HG02870 (cell line): ENCODE data around the gene ATP6V0D1.
"Not testable (repeated sequence)": the region's sequence is repeated elsewhere in the genome, so short reads cannot be mapped to it uniquely, and the experiment has no call there.

ENCODE experiments used
- ATAC-seq: cut with Tn5 transposase; IDR thresholded peaks from one replicate; pipeline ENCODE4 v1.9.1; 2021; ENCODE audit warnings: mild to moderate bottlenecking, moderate library complexity; ENCODE audit not compliant: unreplicated experiment

Gene ATP6V0D1

GRCh38 chr16:67480833-67481560, at the start of gene ATP6V0D1:
Gene ATP6V0D1 (minus strand): TSS chr16:67481157. CDS start chr16:67481086, 71 bp downstream.
- peak; percentile 85 for ATAC-seq

DNA sequence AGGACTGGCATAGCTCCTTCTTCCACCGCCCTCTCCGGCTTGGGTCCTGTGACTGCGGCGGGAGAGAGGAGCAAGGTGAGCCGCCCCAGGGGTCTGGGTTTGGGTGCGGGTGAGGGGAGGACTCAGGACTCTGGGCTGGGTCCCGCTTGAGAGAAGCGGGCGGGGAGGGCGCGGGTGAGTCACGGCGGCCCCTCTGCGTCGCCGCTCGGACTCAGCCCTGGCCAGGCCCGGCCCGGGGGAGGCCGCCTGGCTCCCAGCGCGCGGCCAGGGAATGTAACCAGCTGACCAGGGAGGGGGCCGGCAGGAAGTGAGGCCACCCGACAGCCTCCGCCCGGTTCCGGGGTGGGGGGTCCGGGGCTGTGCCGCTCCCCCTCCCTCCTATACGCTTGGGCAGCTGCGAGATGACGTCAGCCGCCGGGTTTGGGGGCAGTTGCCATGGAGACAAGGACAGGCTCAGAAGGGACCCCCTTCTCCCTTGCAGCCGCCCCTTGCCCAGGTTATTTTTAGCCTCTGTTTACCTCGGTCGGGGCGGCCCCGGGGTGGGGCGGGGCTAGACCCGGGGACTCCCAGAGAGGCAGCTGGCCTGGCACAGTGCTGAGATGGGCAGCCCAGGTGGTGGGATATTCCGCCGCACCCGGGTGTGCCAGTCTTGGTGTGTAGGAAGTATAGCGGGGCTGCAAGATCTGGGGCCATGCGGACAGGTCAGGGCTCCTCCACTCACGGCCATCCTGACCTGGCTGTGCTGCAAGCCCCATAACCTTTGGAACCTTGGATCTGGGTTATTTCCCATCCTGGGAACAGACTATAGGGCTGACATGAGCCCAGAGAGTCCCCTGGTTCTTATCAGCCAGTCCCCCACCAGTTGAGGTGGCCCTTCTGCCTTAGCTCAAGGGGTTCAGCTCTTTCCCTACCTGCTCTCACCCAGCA, 49.3 kb upstream of the ATP6V0D1 start:
- no peak for ATAC-seq

GRCh38 chr16:67529582-67530012, 48.6 kb upstream of the ATP6V0D1 start:
- no peak for ATAC-seq

- no peak for ATAC-seq
Observed at GRCh38 chr16:67528870-67529581, 48.1 kb upstream of the ATP6V0D1 start.

DNA sequence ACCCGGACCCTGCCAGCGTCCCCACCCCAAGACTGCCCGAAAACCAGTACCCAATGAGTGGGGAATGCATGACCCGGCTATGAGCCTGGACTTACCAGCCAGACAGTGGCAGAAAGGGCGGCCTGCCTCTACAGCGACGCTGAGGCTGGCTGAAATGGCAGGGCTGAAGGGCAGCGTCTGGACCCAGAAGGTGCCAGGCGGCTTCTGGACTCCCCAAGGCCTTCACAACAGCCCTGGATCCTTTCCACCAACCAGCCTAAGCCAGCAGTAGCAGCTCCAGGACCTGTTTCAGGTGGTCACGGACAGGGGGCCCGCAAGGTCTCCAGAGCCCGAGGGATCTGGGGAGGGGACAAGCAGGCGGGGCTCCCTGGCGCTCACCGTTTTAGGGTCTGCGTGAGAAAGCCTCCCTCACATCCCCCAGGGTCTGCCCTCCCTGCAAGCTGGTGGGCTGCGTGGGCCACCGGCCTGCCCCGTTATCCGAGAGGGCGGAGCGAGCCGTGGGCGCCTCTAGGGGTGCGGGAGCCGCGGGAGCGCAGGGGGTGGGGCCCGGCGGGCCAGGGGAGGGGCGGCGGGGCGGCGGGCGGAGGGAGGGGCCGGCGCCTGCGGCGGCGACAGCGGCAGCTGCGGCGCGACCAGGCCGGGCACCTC, 47.4 kb upstream of the ATP6V0D1 start, which contains the start of gene RIPOR1:
Gene RIPOR1 (plus strand): TSS at position 608 of the 648 bp plus-strand sequence. CDS start 9,618 bp downstream, outside the sequence.
- no peak for ATAC-seq

DNA sequence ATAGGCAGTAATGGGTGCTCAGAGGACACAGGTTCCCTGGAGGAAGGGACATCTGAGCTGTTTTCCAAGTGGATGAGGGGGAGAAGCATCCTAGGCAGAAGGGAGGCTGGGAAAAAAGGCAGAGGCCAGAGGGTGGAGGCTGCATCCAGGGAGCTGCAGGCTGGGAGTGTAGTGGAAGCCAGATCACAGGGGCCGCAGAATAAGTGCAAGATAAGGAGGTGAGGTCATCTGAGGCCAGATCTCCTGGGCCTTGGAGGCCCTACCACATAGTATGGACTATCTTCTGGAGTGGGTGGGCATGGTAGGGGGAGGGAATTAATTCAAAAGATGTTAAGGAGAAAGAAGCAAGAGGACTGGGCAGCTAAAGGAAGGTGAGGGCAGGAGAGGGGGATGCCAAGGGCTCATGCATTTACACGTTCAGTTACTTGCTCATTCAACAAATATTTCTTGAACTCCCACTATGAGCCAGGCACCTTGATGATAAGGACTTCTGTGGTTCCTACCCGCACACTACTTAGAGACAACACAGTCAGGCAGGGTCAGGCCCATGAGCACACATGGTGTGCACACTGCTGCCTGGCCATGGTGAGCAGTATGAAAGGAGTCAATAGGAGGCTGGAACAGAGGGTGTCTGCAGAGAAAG, 45.3 kb upstream of the ATP6V0D1 start:
- ATAC-seq: no peak

GRCh38 chr16:67525176-67525860, 44.4 kb upstream of the ATP6V0D1 start:
- no peak for ATAC-seq

- peak; percentile 60 for ATAC-seq
Observed at GRCh38 chr16:67521095-67521804, 40.3 kb upstream of the ATP6V0D1 start.

- ATAC-seq: no peak
Observed at GRCh38 chr16:67519242-67519641, 38.3 kb upstream of the ATP6V0D1 start.

DNA sequence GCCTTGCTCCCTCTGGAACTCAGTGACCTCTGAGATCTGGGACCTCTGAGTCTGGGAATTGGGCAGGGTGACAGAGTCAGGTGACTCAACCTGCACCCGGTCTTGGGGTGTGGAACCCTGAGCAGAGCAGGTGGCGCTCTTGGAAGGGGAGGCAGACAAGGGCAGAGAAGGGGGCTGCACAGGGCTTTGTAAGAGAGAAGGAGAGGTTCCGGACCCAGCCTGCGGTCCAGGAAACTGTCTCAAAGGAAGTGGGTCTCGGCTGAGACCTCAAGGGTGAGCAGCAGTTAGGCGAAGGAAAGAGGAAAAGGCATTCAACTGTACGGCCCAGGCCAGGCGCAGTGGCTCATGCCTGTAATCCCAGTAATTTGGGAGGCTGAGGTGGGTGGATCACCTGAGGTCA, 37.7 kb upstream of the ATP6V0D1 start:
- ATAC-seq: no peak

DNA sequence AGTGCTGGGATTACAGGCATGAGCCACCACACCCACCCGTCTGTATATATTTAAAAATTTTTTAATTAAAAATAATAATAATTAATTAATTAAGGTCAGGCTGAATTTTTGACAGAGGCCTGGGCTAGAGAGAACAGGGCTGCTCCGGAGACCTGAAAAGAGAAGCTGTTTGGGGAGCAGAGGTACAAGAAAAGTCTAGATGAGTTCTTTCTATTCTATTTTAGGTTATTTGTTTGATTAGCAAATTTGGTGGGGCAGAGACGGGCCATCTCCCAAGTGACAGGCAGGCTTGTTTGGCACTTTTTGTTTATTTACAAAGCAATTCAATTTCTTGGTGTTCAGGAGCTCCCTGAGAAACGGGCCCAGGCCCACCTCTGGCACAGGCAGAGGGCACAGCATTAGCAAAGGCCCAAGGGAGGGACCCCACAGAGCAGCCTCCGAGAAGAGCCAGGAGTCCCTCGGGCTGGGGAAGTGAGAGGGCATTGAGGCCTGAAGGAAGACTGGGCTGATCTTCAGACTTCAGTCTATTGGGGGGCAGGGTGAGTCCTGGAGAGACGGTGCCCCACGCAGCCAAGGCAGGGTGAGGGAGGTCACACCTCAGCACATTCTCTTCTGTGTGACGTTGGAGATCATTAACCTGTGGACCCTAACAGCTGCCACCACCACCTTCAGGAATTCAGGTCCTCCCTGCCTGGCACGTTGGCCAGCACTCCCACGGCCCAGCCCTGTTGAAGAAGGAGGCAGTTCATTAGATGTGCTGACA, 36.9 kb upstream of the ATP6V0D1 start:
- peak; percentile 26 for ATAC-seq

- ATAC-seq: no peak
Observed at GRCh38 chr16:67517155-67517445, 36.1 kb upstream of the ATP6V0D1 start.

GRCh38 chr16:67516296-67517154, 35.6 kb upstream of the ATP6V0D1 start:
- ATAC-seq: no peak

GRCh38 chr16:67514382-67514828, 33.4 kb upstream of the ATP6V0D1 start:
- ATAC-seq: no peak

GRCh38 chr16:67513892-67514291, 32.9 kb upstream of the ATP6V0D1 start:
- ATAC-seq: not testable (repeated sequence)

- no peak for ATAC-seq
Observed at GRCh38 chr16:67509016-67509415, 28.1 kb upstream of the ATP6V0D1 start.

DNA sequence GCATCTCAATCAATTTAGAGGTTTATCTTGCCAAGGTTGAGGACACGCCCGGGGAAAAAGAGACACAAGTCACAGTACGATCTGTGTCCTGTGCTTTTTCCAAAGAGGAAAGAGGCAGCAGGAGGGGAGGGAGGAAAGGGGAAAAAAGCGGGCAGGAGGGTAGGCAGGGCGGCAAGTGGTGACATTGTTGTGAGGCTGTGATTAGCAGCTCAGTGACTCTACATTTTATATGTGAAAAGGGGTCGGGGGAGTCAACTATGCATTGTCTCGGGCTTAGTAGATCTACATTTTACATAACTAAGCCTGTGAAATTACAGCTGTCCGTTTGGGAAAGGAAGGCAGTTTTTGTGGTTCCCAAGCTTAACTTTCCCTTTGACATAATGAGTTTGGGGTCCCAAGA, 25.5 kb upstream of the ATP6V0D1 start:
- no peak for ATAC-seq
